ENCODE data around the gene EXD3.

The EXD3 gene

GRCh38 chr9:137434498-137435380 is 11.8 kb upstream of the EXD3 start:
- Histone ChIP-seq H3K4me1 (ENCODE audit: control insufficient read depth, insufficient read depth, low read length) (peaks cover 3% of the 10 kb centered on the region; the same call in 1 of the 2 replicates), H3K9me3 (ENCODE audit: control insufficient read depth, insufficient read depth, low read depth, low read length) (no peaks in the 10 kb centered on the region), H3K27me3 (ENCODE audit: control insufficient read depth, insufficient read depth, low read length) (no peaks in the 10 kb centered on the region), H3K9ac (ENCODE audit: low read length) (no peak overlapping the region), H3K27ac (ENCODE audit: low read depth, low read length) (no peak overlapping the region), H3K4me3 (ENCODE audit: low read depth, low read length) (no peak overlapping the region), H3K36me3 (ENCODE audit: control insufficient read depth, insufficient read depth, low read length) (no peaks in the 10 kb centered on the region)

GRCh38 chr9:137433916-137434431 is 11.0 kb upstream of the EXD3 start:
- Histone ChIP-seq H3K27me3 (ENCODE audit: control insufficient read depth, insufficient read depth, low read length) (no peaks in the 10 kb centered on the region), H3K9ac (ENCODE audit: low read length) (no peak overlapping the region), H3K9me3 (ENCODE audit: control insufficient read depth, insufficient read depth, low read depth, low read length) (no peaks in the 10 kb centered on the region), H3K4me3 (ENCODE audit: low read depth, low read length) (no peak overlapping the region), H3K4me1 (ENCODE audit: control insufficient read depth, insufficient read depth, low read length) (peaks cover 3% of the 10 kb centered on the region; the same call in 1 of the 2 replicates), H3K36me3 (ENCODE audit: control insufficient read depth, insufficient read depth, low read length) (no peaks in the 10 kb centered on the region), H3K27ac (ENCODE audit: low read depth, low read length) (no peak overlapping the region)

GRCh38 chr9:137433349-137433915 is 10.5 kb upstream of the EXD3 start:
- no peak overlapping the region for H3K9ac ChIP-seq (ENCODE audit: low read length)
- no peaks in the 10 kb centered on the region for H3K9me3 ChIP-seq (ENCODE audit: control insufficient read depth, insufficient read depth, low read depth, low read length)
- H3K27ac ChIP-seq (ENCODE audit: low read depth, low read length), result no peak overlapping the region
- no peak overlapping the region for H3K4me3 ChIP-seq (ENCODE audit: low read depth, low read length)
- H3K4me1 ChIP-seq (ENCODE audit: control insufficient read depth, insufficient read depth, low read length), result peaks cover 3% of the 10 kb centered on the region; the same call in 1 of the 2 replicates
- H3K27me3 ChIP-seq (ENCODE audit: control insufficient read depth, insufficient read depth, low read length), result no peaks in the 10 kb centered on the region
- no peaks in the 10 kb centered on the region for H3K36me3 ChIP-seq (ENCODE audit: control insufficient read depth, insufficient read depth, low read length)

- Histone ChIP-seq H3K4me1 (ENCODE audit: control insufficient read depth, insufficient read depth, low read length) (peaks cover 3% of the 10 kb centered on the region; the same call in 1 of the 2 replicates), H3K27ac (ENCODE audit: low read depth, low read length) (no peak overlapping the region), H3K9ac (ENCODE audit: low read length) (no peak overlapping the region), H3K9me3 (ENCODE audit: control insufficient read depth, insufficient read depth, low read depth, low read length) (no peaks in the 10 kb centered on the region), H3K36me3 (ENCODE audit: control insufficient read depth, insufficient read depth, low read length) (no peaks in the 10 kb centered on the region), H3K4me3 (ENCODE audit: low read depth, low read length) (no peak overlapping the region), H3K27me3 (ENCODE audit: control insufficient read depth, insufficient read depth, low read length) (no peaks in the 10 kb centered on the region)
Measured at GRCh38 chr9:137432687-137433348, 9.9 kb upstream of the EXD3 start.

- Histone ChIP-seq H3K36me3 (ENCODE audit: control insufficient read depth, insufficient read depth, low read length) (no peaks in the 10 kb centered on the region), H3K9me3 (ENCODE audit: control insufficient read depth, insufficient read depth, low read depth, low read length) (no peaks in the 10 kb centered on the region), H3K27me3 (ENCODE audit: control insufficient read depth, insufficient read depth, low read length) (no peaks in the 10 kb centered on the region), H3K9ac (ENCODE audit: low read length) (no peak overlapping the region), H3K27ac (ENCODE audit: low read depth, low read length) (no peak overlapping the region), H3K4me3 (ENCODE audit: low read depth, low read length) (no peak overlapping the region), H3K4me1 (ENCODE audit: control insufficient read depth, insufficient read depth, low read length) (peaks cover 3% of the 10 kb centered on the region; the same call in 1 of the 2 replicates)
Measured at GRCh38 chr9:137431416-137431931, 8.5 kb upstream of the EXD3 start.

- no peak overlapping the region for H3K27ac ChIP-seq (ENCODE audit: low read depth, low read length)
- peaks cover 3% of the 10 kb centered on the region; the same call in 1 of the 2 replicates for H3K4me1 ChIP-seq (ENCODE audit: control insufficient read depth, insufficient read depth, low read length)
- H3K9ac ChIP-seq (ENCODE audit: low read length), result no peak overlapping the region
- H3K4me3 ChIP-seq (ENCODE audit: low read depth, low read length), result no peak overlapping the region
- no peaks in the 10 kb centered on the region for H3K9me3 ChIP-seq (ENCODE audit: control insufficient read depth, insufficient read depth, low read depth, low read length)
- H3K36me3 ChIP-seq (ENCODE audit: control insufficient read depth, insufficient read depth, low read length), result no peaks in the 10 kb centered on the region
- H3K27me3 ChIP-seq (ENCODE audit: control insufficient read depth, insufficient read depth, low read length), result no peaks in the 10 kb centered on the region
Measured at GRCh38 chr9:137430723-137431415, 7.9 kb upstream of the EXD3 start.

- H3K9me3 ChIP-seq (ENCODE audit: control insufficient read depth, insufficient read depth, low read depth, low read length), result no peaks in the 10 kb centered on the region
- H3K36me3 ChIP-seq (ENCODE audit: control insufficient read depth, insufficient read depth, low read length), result no peaks in the 10 kb centered on the region
- H3K4me1 ChIP-seq (ENCODE audit: control insufficient read depth, insufficient read depth, low read length), result peaks cover 3% of the 10 kb centered on the region; the same call in 1 of the 2 replicates
- H3K9ac ChIP-seq (ENCODE audit: low read length), result no peak overlapping the region
- no peaks in the 10 kb centered on the region for H3K27me3 ChIP-seq (ENCODE audit: control insufficient read depth, insufficient read depth, low read length)
- no peak overlapping the region for H3K27ac ChIP-seq (ENCODE audit: low read depth, low read length)
- no peak overlapping the region for H3K4me3 ChIP-seq (ENCODE audit: low read depth, low read length)
Measured at GRCh38 chr9:137429974-137430722, 7.2 kb upstream of the EXD3 start.

GRCh38 chr9:137429546-137429890 is 6.6 kb upstream of the EXD3 start:
- Histone ChIP-seq H3K27me3 (ENCODE audit: control insufficient read depth, insufficient read depth, low read length) (peaks cover 6% of the 10 kb centered on the region; the same call in 1 of the 2 replicates), H3K9ac (ENCODE audit: low read length) (no peak overlapping the region), H3K4me3 (ENCODE audit: low read depth, low read length) (no peak overlapping the region), H3K4me1 (ENCODE audit: control insufficient read depth, insufficient read depth, low read length) (peaks cover 3% of the 10 kb centered on the region; the same call in 1 of the 2 replicates), H3K9me3 (ENCODE audit: control insufficient read depth, insufficient read depth, low read depth, low read length) (no peaks in the 10 kb centered on the region), H3K27ac (ENCODE audit: low read depth, low read length) (no peak overlapping the region), H3K36me3 (ENCODE audit: control insufficient read depth, insufficient read depth, low read length) (no peaks in the 10 kb centered on the region)

- no peaks in the 10 kb centered on the region for H3K9me3 ChIP-seq (ENCODE audit: control insufficient read depth, insufficient read depth, low read depth, low read length)
- no peaks in the 10 kb centered on the region for H3K36me3 ChIP-seq (ENCODE audit: control insufficient read depth, insufficient read depth, low read length)
- H3K9ac ChIP-seq (ENCODE audit: low read length), result no peak overlapping the region
- no peak overlapping the region for H3K4me3 ChIP-seq (ENCODE audit: low read depth, low read length)
- H3K27ac ChIP-seq (ENCODE audit: low read depth, low read length), result no peak overlapping the region
- peaks cover 3% of the 10 kb centered on the region; the same call in 1 of the 2 replicates for H3K4me1 ChIP-seq (ENCODE audit: control insufficient read depth, insufficient read depth, low read length)
- H3K27me3 ChIP-seq (ENCODE audit: control insufficient read depth, insufficient read depth, low read length), result peaks cover 11% of the 10 kb centered on the region
Measured at GRCh38 chr9:137428841-137429545, 6.0 kb upstream of the EXD3 start.
